OCI-LY3 (cell line): ENCODE measurements around the gene WWOX.

Source experiments
- CTCF ChIP-seq: fragments of 200-600, 300-600 bp; sonication (generic); IDR thresholded peaks from 2 replicates; pipeline ENCODE4 v1.5.1; 2014; ENCODE audit warnings: antibody characterized with exemption, low read length, low read depth
- EZH2phosphoT487 ChIP-seq: fragments of 200-600 bp; shearing (Covaris generic); IDR thresholded peaks from 2 replicates; pipeline ENCODE4 v1.6.1; 2018; ENCODE audit warnings: antibody characterized with exemption, mixed run types, low read depth

DNA sequence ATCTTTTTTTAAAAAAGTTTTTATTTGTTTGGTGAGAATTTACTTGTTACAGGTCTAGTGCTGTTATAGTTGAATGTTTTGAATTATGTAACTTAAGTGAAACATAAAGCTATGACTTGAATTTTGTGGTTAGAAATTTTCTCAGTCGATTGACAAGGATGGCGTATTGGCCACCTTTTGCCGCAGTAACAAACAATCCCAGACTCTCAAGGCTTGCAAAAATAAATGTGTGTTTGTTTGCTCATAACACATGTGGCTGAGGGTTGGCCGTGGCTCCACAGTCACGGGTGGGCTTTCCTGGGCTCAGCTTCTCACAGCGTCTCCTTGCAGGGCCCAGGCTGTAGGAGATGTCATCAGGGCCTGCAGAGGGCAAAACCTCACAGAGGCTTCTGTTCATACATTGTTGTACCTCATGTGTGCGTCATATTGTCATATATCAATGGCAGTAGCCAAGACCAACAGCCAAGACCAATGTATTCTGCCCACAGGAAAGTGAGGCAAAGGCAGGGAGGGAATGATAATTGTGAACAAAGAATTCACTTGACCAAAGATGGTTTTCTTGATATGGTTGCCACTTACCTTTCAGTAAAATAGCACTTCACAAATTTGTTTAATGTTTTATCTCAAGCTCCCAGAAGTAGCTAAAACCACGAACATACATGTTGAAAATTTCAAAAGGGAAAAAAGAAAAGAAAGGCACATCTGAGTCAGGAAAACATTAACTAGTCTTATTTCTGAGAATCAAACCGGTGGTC is 93.5 kb downstream of the WWOX start:
- TF ChIP-seq CTCF (no peak), EZH2phosphoT487 (no peak)
